HG02973 (cell line): ENCODE results near the gene ETFA.
"Not testable (repeated sequence)": the region's sequence is repeated elsewhere in the genome, so short reads cannot be mapped to it uniquely, and the experiment has no call there.

ENCODE experiments used
- ATAC-seq: cut with Tn5 transposase; IDR thresholded peaks from one replicate; pipeline ENCODE4 v1.9.1; 2021; ENCODE audit warnings: moderate library complexity; ENCODE audit not compliant: unreplicated experiment

ETFA gene

DNA sequence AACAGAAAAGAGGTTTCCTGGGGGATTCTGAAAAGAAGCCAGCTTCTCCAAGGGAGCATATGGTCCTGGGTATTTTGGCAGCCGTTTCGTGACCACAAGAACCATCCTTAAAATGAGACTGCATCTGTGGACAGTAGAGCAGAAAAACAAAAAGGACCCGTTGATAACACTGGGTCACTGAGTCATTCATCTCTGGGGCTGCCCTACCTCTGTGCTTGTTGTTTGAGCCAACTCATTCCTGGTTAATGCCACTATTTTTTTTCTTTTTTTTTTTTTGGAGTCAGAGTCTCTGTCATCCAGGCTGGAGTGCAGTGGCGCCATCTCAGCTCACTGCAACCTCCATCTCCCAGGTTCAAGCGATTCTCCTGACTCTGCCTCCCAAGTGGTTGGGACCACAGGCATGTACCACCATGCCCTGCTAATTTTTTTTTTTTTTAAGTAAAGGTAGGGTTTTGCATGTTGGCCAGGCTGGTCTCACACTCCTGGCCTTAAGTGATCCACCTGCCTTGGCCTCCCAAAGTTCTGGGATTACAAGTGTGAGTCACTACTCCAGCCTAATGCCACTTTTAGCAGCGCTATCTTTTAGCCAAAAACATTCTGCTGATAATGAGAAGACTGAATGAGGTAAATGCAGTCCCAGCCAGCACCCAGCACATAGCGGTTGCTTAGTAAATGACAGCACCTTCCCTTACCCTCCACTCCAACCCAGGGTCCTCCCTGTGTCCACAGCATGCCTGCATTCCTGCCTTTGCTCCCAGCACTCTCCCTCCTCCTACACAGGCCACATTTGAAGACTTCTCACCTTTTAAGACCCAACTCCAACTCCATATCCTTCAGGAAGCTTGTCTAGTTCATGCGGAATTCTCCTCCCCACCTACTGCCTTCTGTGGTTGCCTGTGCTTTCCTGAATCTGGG lies 16.2 kb upstream of the ETFA start:
- ATAC-seq, result no peak

DNA sequence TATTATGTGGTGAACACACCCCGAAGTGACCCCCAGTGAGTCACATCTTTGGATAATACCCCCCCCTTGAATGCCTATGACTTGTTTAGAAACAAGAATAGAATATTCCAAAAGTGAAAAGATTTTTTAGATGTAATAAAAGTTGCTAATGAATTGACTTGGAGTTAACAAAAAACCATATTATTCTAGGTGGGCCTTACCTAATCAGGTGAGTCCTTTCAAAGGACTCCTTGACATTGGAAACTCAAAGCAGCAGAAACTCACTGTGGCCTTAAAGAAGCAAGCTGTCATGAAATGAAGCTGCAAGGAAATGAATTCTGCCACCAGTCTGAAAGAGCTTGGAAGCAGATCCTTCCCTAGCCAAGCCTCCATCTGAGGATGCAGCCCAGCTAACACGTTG lies 14.4 kb upstream of the ETFA start:
- no peak for ATAC-seq

DNA sequence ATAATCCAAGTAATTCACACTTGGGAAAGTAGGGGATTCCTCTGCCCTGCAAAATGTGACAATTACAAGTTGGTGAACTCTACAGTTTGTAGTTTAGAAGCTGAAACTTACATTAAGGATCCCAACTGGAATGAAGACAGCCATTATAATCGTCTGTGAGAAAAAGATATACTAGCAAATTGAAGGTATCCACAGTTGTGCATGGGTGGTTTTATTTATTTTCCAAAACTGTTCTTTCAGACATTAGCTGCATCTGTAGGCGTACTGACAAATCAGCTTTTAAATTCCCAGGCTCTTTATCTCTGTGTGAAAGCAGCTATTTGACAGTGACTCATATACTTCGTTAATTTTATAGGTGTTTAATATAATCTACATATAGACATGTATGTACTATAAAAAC lies 12.8 kb upstream of the ETFA start:
- ATAC-seq, result no peak

DNA sequence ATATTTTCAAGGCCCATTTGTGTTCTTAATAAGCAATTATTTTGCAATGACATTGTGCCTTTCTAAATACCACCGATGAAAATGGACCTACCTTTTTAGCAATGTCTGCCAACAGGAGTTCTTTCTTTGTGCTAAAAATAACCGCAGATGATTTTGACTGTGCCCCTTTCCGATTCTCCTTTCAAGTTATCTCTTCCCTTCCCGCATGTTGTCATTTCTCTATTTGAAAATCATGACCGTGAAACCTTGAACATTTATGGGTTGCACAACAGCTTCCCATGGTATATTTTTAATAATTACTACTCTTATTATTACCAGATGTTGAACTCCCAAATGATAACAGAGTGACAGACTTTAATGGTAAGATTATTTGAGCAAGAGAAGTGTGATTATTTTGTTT lies 10.3 kb upstream of the ETFA start:
- no peak for ATAC-seq

DNA sequence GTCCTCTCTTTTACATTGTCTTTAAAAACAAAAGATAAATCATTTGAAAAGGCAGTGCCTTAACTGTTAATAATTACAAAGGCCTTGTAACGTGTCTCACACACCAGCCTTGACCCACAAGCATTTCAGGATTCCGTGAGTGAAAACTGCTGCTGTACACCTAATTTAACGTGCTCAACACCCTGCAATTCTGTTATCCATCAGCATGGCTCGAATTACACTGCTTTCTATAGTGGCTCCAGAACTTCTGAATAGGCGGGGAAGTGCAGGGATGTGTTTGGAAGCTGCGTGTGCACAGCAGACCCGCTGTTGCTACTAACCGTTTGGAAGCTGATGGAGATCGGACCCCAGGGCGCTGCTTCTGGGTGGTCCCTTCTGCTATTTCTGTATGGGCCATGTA lies 9.9 kb upstream of the ETFA start:
- ATAC-seq, result no peak

DNA sequence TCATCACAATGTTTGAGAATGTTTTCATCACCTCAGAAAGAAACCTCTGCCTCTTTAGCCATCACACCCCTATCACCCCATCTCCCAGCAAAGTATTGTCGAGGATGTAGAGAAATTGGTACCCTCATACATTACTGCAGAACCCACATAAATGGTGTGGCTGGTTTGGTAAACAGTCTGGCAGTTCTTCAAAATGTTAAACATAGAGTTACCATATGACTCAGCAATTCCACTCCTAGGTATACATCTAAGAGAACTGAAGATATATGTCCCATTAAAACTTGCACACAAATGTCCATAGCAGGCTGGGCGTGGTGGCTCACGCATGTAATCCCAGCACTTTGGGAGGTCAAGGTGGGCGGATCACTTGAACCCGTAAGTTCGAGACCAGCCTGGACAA lies 8.7 kb upstream of the ETFA start:
- ATAC-seq, result no peak

DNA sequence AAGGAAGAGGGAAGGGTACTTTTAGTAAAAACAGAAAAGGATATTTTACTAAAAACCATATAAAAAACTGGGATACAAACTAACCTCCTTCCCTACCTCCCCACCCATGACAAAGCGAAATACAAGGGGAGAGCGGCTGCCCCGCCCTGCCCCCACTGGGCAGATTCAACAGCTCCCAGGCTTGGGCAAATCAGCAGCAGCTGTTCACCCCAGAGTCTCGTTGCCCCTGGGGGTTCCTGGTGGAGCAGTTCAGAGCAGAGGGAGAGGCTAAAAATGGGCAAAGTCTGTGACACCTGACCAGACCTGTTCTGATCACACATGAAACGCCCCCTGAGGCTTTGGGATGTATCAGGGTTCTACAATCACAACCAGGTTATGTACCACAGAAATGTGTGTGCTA lies 2.5 kb upstream of the ETFA start:
- no peak for ATAC-seq

DNA sequence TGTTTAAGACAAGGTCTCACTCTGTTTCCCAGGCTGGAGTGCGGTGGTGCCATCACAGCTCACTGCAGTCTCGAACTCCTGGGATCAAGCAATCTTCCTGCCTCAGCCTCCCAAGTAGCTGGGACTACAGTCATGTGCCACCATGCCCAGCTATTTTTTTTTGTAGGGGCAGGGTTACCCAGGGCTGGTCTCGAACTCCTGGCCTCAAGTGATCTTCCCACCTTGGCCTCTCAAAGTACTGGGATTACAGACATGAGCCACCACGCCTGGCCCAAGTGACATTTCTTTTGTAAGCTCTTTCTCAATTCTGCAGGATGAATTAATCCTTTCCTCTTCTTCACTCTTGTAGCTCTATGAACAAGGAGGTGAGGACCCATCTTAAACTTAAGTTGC lies 1.9 kb upstream of the ETFA start:
- not testable (repeated sequence) for ATAC-seq

DNA sequence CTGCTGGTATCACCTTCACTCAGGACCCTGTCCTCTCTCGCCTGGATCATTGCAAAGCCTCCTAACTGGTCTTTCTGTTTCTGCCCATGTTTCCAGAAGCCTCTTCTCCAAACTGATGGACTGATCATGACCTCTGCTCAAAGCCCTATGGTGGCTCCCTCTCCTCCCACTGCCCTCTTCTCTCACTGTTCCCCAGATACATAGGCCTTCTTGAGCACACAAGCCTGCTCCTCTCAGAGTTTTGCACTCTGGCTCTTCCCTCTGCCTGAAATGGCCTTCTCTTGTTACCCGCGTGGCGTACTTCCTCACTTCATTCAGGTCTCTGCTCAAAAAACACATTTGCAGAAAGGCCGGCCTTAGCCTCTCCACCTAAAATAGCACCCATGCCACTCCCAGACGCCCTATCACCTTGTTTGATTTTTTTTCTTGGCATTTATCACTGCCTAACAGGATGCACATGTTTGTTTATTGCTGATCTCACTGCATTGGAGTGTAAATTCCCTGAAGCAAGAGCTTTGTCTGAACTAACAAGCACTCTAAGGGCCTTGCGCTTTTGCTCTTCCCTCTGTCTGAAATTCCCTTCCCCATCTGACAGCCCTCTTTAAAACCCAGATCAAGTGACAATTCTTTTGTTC lies 1.4 kb upstream of the ETFA start:
- ATAC-seq, result no peak

DNA sequence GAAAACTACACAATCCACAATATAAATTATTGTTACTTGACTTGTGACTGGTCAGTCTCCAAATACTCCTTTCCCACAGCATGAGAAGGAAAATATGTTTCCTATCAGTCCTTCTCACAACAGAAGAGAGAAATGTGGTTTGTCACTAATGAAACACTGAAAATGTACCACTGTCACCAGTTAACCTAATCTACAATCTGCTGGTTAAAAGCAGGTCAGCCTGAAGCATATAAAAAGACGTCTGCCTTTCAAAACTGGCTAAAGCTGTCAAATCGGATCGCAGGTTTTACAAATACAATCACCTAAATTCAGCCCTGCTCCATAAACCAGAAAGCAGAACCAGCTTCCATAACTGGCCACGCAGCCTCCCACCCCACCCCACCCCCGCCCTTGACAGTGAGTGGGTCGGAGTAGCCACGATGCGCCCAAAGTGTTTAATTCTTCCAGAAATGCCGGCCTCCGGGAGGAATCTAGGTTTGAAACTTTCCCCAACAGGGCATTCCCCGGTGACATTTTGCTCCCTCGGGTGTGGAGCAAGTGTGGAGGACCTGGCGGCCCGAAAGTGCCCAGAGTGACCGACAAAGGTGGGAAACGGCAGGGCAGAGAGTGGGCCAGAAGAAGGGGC lies 682 bp downstream of the ETFA start:
- ATAC-seq, result peak; percentile 2

DNA sequence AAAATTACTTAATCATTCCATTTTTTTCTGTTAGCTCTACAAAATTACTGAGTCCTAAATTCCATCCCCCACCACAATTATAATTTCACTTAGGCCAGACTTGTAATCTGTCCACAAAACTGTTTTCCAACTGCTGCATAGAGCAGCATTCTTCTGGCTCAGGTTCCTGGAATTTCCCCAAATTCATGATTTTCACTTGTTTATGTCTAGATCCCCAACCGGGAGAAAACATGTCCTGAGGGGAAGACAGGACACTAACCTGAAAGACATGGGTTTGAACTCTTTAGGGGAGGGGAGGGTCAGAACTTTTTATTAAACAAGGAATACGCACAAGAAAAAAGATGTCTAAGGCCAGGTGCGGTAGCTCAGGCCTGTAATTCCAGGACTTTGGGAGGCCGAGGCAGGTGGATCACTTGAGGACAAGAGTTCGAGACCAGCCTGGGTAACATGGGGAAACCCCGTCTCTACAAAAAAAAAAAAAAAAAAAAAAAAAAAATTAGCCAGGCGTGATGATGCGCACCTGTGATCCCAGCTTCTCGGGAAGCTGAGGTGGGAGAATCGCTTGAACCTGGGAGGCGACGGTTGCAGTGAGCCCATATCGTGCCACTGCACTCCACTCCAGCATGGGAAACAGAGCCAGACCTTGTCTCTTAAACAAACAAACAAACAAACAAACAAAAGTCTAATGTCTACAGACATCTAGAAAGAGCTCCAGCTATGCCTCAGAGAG lies 1.5 kb downstream of the ETFA start:
- ATAC-seq, result no peak

DNA sequence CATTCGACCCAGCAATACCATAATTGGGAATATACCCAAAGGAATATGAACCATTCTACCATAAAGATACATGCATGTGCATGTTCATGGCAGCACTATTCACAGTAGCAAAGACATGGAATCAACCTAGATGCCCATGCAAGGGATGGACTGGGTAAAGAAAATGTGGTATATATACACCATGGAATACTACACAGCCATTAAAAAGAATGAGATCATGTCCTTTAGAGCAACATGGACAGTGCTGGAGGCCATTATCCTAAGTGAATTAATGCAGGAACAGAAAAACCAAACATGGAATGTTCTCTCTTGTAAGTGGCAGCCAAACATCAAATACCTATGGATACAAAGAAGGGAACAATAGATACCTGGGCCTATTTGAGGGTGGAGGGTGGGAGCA lies 7.4 kb downstream of the ETFA start:
- ATAC-seq, result no peak

DNA sequence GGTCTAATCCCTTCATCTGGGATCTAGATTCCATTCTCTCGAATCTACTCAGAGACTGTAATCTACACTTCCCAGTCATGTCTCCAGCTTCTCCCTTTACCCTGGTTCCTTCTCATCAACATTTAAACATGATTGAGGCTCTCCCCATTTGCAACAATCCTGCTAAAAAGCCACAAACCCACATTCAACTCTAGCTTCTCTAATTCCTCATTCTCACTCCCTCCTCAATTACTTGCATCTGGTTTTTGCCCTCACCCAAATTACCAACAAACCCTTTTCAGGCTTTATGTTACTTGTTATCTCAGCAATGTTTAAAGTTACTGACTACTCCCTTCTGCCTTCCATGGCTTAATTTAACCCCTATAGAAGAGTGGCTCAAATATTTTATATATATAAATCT lies 11.5 kb downstream of the ETFA start:
- no peak for ATAC-seq

DNA sequence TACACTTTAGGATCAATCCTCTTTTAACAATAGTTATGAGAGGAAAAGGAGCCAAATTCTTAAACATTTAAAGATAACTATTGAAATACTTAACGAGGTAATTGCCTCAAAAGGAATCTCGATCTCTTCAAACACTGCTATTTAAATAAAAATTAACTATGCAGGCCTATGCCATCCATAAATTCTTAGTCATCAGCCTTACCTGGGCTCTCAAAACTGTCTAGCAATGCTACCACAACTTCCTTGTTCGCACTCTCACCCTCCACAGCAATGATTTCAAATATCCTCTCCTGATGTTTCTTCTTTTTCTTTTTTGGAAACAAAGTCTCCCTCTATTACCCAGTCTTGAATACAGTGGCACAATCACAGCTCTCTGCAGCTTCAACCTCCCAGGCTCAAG lies 12.3 kb downstream of the ETFA start:
- ATAC-seq, result no peak

DNA sequence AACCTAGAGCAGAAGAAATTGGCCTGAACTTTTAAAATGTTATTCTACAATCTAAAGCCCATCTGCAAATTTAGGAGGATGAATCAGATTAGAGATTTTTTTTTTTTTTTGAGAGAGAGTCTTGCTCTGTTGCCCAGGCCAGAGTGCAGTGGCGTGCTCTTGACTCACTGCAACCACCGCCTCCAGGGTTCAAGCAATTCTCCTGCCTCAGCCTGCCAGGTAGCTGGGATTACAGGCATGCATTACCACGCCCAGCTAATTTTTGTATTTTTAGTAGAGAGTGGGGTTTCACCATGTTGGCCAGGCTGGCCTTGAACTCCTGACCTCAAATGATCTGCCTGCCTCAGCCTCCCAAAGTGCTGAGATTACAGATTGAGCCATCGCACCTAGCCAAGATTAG lies 13.3 kb downstream of the ETFA start:
- ATAC-seq, result not testable (repeated sequence)

DNA sequence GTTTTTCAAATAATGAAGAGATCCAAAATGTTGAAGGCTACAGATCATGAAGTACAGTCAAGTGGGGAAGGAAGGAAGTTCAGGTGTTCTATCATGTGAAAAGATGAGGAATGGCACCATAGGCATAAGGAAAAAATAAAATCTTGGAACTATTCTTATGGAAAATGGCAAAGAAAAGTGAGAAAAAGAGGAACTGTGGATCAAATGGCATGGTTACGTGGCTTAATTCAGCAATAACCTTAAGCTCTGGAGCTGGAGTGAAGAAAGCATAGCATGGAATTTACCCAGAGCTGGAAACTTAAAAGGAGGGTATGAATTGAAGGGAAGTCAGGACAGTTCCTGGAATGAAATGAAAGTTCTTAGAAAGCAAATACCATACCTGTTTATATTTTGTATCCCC lies 14.4 kb downstream of the ETFA start:
- ATAC-seq, result no peak

DNA sequence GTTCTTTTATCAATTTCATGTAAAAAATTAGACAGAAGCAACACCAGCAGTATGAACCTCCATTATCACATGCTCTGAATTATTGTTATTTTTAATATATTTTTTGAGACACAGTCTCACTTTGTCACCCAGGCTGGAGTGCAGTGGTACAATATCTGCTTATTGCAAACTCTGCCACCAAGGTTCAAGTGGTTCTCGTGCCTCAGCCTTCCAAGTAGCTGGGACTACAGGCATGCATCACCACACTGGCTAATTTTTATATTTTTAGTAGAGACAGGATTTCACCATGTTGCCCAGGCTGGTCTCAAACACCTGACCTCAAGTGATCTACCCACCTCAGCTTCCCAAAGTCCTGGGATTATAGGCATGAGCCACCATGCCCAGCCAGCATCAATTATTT lies 16.8 kb downstream of the ETFA start:
- not testable (repeated sequence) for ATAC-seq

DNA sequence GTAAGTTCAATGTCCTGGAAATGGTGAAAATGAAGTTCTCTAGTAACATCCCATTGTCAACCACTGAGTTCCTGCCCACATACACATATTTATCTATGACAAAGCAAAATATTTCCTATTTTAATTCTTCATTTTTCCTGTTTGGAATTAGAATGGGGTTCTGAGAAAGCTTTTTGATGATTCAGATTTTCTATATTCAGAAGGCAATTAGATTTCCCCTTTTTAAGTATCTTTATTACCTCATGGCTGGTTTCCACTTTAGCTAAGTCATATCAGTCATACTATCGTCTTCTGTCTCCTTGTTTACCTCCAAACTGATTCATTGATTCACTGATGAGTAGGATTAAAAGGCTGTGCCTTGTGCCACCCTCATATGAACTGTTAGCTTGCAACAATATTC lies 17.9 kb downstream of the ETFA start:
- ATAC-seq, result no peak

DNA sequence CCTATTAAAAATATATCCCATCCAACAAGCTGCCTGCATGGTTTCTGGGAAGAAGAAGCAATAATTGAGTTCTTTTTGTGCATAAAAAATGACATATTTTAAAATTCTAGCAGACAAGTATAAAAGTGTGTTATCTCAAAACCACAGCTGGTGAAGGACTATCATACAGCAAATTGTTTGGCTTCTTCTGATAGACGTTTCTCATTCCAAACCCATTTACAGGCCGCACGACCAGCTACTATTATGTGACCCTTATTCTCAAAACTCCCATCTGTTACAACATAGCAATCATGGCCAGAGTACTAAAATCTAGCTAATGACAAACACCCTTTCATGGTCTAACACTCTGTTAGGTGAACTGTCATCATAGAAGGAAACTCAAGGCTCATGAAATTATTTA lies 21.7 kb downstream of the ETFA start:
- ATAC-seq, result no peak

DNA sequence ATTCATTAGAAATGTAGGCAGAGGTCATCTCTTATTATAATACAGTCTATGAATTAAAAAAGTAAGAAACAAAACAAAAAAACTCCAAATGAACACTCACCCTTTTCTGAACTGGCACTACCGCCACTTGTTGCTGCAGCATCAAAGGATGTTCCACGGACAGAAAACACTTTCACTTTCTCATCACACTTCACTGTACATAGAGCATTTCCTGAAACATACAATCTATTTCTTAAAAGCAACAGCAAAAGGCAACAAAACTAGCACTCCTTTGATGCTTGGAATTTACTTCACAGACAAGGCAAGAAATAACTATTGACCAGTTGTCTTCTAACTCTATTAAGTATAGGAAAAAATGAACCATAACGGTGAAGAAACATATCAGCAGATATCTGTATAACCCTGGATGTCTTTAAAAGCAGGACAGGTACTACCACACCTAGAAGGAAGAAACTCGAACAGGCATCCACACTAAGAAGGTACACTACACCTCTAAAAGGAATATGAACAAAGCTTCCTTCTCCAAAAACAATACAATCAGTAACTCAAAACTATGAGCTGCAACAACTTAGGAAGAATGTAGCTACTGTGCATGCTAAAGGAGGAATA lies 24.9 kb downstream of the ETFA start:
- peak; percentile 71 for ATAC-seq

DNA sequence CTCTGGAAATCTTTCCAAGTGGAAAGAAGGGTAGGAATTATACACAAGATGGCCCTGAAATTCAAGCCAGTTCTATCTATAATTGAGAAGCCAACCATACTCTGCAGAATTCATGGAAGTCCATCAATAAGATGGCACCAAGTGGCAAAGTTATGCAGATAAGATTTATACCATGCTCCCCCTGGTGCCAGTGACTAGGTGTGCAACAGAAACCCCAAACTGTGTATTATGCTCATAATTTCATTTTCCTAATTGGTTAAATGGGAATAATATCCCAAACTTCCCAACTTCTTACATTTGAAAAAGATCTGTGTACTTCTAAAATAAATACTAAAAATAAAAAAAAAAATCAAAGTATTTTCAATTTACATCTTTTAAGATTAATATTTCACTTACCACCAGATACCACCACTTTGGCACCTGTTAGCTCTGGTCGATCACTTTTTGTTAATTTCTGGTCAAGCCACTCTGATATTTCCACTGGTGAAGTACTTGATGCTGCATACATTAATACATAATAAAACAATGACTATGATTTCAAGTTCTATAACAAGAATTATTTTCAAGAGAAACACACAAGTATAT lies 25.9 kb downstream of the ETFA start:
- ATAC-seq, result no peak
